GM21515 (cell line): Measurements from ENCODE around the gene WRNIP1.

Experiments used
- ATAC-seq: cut with Tn5 transposase; IDR thresholded peaks from one replicate; pipeline ENCODE4 v1.9.1; 2021; ENCODE audit not compliant: unreplicated experiment

WRNIP1 gene

GRCh38 chr6:2803731-2804429, 38.7 kb downstream of the WRNIP1 start:
- ATAC-seq: no peak

GRCh38 chr6:2804516-2804915, 39.3 kb downstream of the WRNIP1 start:
- ATAC-seq: no peak

GRCh38 chr6:2805031-2805430, 39.8 kb downstream of the WRNIP1 start:
- no peak for ATAC-seq

- no peak for ATAC-seq
These were observed 41.5 kb downstream of the WRNIP1 start for GRCh38 chr6:2806644-2807043.

GRCh38 chr6:2807342-2808090, 42.3 kb downstream of the WRNIP1 start:
- ATAC-seq: no peak

GRCh38 chr6:2809015-2809414, 43.8 kb downstream of the WRNIP1 start:
- ATAC-seq: no peak

- no peak for ATAC-seq
These were observed 45.0 kb downstream of the WRNIP1 start for GRCh38 chr6:2810092-2810671.

GRCh38 chr6:2812695-2813094, 47.5 kb downstream of the WRNIP1 start:
- no peak for ATAC-seq

- ATAC-seq: no peak
These were observed 51.0 kb downstream of the WRNIP1 start for GRCh38 chr6:2816158-2816557.

GRCh38 chr6:2817903-2818443, 52.8 kb downstream of the WRNIP1 start:
- no peak for ATAC-seq

- no peak for ATAC-seq
These were observed 53.4 kb downstream of the WRNIP1 start for GRCh38 chr6:2818593-2818992.

- no peak for ATAC-seq
These were observed 53.9 kb downstream of the WRNIP1 start for GRCh38 chr6:2819115-2819514.

GRCh38 chr6:2819978-2820377, 54.8 kb downstream of the WRNIP1 start:
- ATAC-seq: no peak

- ATAC-seq: no peak
These were observed 55.2 kb downstream of the WRNIP1 start for GRCh38 chr6:2820415-2820814.

GRCh38 chr6:2821554-2821953, 56.4 kb downstream of the WRNIP1 start:
- no peak for ATAC-seq

- ATAC-seq: no peak
These were observed 58.1 kb downstream of the WRNIP1 start for GRCh38 chr6:2823104-2823850.

GRCh38 chr6:2826131-2826530, 60.9 kb downstream of the WRNIP1 start:
- ATAC-seq: no peak

GRCh38 chr6:2827142-2827541, 61.9 kb downstream of the WRNIP1 start:
- no peak for ATAC-seq

- ATAC-seq: no peak
These were observed 63.4 kb downstream of the WRNIP1 start for GRCh38 chr6:2828629-2829028.

- no peak for ATAC-seq
These were observed 64.1 kb downstream of the WRNIP1 start for GRCh38 chr6:2829253-2829652.

- no peak for ATAC-seq
These were observed 65.0 kb downstream of the WRNIP1 start for GRCh38 chr6:2830183-2830582.
